GM21576 (cell line): Measurements from ENCODE around the gene ATAD3A.
A peak's percentile ranks its signal among the peaks of the same experiment; 100 is the strongest.

Experiments used
- ATAC-seq: cut with Tn5 transposase; IDR thresholded peaks from one replicate; pipeline ENCODE4 v1.9.1; 2021; ENCODE audit warnings: mild to moderate bottlenecking, moderate library complexity; ENCODE audit not compliant: unreplicated experiment

Gene ATAD3A

GRCh38 chr1:1574721-1575537, 63.0 kb downstream of the ATAD3A start, which contains the start of gene SSU72:
Gene SSU72 (minus strand): TSS chr1:1574863. CDS start chr1:1574557, 306 bp downstream.
- ATAC-seq = peak; percentile 71

- ATAC-seq = no peak
These were observed 65.5 kb downstream of the ATAD3A start for GRCh38 chr1:1577367-1578011.

- ATAC-seq = no peak
These were observed 66.5 kb downstream of the ATAD3A start for GRCh38 chr1:1578371-1578940.

GRCh38 chr1:1582585-1583346, 70.8 kb downstream of the ATAD3A start:
- ATAC-seq = no peak

GRCh38 chr1:1583347-1584010, 71.5 kb downstream of the ATAD3A start:
- no peak for ATAC-seq
